Left lung (tissue), 10 donors: ENCODE results near the gene SHISA6. TPM values are rescaled to one million over a fixed set of nuclear protein-coding genes. Genes with fewer than 3 reads are reported as not detected.

Experiments used
- ATAC-seq: fragments of 200-7000 bp; cut with Tn5 transposase; one replicate; pipeline ENCODE4 v1.9.1; 2020; ENCODE audit warnings: moderate library complexity
- DNase-seq, 4 donors: peaks; one replicate each; pipeline ENCODE4 v3.0.0-alpha.2; 2013 to 2020
- H3K27ac ChIP-seq, 2 donors: fragments of 200-600 bp; sonication (generic) in 1 of 2; one replicate each; pipeline versions ENCODE4 v1.5.0 to v1.8.0; 2020 to 2021
- H3K27me3 ChIP-seq, 2 donors: fragments of 200-600 bp; sonication (generic) in 1 of 2; one replicate each; pipeline versions ENCODE4 v1.5.0 to v1.8.0; 2020 to 2021
- H3K36me3 ChIP-seq, 2 donors: fragments of 200-600 bp; sonication (generic) in 1 of 2; one replicate each; pipeline versions ENCODE4 v1.5.0 to v1.8.0; 2020 to 2021
- H3K4me1 ChIP-seq, 2 donors: fragments of 200-600 bp; one replicate each; pipeline ENCODE4 v1.8.0; 2021
- H3K4me3 ChIP-seq, 2 donors: fragments of 200-600 bp; sonication (generic) in 1 of 2; one replicate each; pipeline versions ENCODE4 v1.5.0 to v1.8.0; 2020 to 2021; ENCODE audit warnings: mild to moderate bottlenecking in 1 of 2
- H3K9me3 ChIP-seq, 2 donors: fragments of 200-600 bp; sonication (generic) in 1 of 2; one replicate each; pipeline versions ENCODE4 v1.5.0 to v1.8.0; 2020 to 2021
- CTCF ChIP-seq, 2 donors: fragments of 200-600 bp; sonication (generic) in 1 of 2; IDR thresholded peaks; one replicate each; pipeline versions ENCODE4 v1.5.0 to v1.8.0; 2021; ENCODE audit warnings: antibody characterized with exemption in 2 of 2
- intact Hi-C, 2 donors: fragments of 100-400 bp; cut with DNase I; formaldehyde crosslinking; loops; one replicate each; pipeline versions ENCODE4 v1.11.2 to v1.14.2; 2022
- polyA plus RNA-seq, 6 donors: library from polyadenylated mRNA; unstranded; fragments of 120-200 nt; gene quantifications; one replicate each; pipeline ENCODE4 v1.2.1, GENCODE V29; 2013; ENCODE audit not compliant: insufficient read length in 6 of 6
- total RNA-seq, 2 donors: library from RNA; stranded (reverse); fragmentation: NEBNext Ultra II Directional; extraction: Animal tissue kit (Norgen Biotek cat#: 25700); gene quantifications; one replicate each; pipeline ENCODE4 v1.2.1, GENCODE V29; 2021
- donor health status: DM: no; HTN: yes; CAD: no.
- donor health status: DM: no; HTN: no; CAD: no.

Gene SHISA6
- total and polyA plus RNA-seq, 8 donors, result 0.06 to 0.38 (median 0.19) TPM; not detected in 1

- Histone ChIP-seq H3K27ac (no peak overlapping the region), H3K4me1 (no peaks in the 10 kb centered on the region), H3K36me3 (no peaks in the 10 kb centered on the region), H3K9me3 (peaks cover 0 to 4% of the 10 kb centered on the region in 2 donors), H3K4me3 (no peak overlapping the region), H3K27me3 (no peaks in the 10 kb centered on the region)
- TF ChIP-seq CTCF (IDR thresholded peaks at IDR 0.05), result no peak
- DNase-seq (no peak), ATAC-seq (no peak)
- intact Hi-C loops, result no loop called here
Observed at GRCh38 chr17:11366272-11366850, 125.3 kb downstream of the SHISA6 start.

- no peaks in the 10 kb centered on the region for H3K27me3 ChIP-seq
- intact Hi-C loops, result no loop called here
- ATAC-seq, result no peak
- peaks cover 0 to 4% of the 10 kb centered on the region in 2 donors for H3K9me3 ChIP-seq
- H3K4me1 ChIP-seq, result no peaks in the 10 kb centered on the region
- no peak overlapping the region for H3K27ac ChIP-seq
- no peak for TF ChIP-seq CTCF (IDR thresholded peaks at IDR 0.05)
- peak in 2 of 4 donors; percentile 6 to 36 for DNase-seq
- no peaks in the 10 kb centered on the region for H3K36me3 ChIP-seq
- H3K4me3 ChIP-seq, result no peak overlapping the region
Observed at GRCh38 chr17:11369575-11369974, 128.6 kb downstream of the SHISA6 start.

DNA sequence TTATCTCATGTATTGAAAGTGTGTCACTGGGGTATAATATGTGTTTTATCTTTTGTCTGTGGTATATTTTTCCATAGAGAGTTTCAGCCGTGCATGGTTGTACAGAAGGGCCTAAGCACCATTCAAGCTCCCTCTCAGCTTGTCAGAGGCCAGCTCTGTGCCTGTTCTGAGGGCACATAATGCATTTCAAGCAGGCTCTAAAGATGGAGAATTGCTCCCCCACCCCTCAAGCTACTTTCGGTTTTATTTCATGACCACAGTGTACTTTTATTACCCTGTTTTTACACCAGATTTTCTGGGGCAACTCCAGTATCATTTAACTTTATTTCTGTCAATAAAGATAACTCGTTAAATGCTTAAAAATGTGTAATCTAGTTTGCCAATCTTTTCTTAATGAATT, 131.7 kb downstream of the SHISA6 start:
- no peak for TF ChIP-seq CTCF (IDR thresholded peaks at IDR 0.05)

DNA sequence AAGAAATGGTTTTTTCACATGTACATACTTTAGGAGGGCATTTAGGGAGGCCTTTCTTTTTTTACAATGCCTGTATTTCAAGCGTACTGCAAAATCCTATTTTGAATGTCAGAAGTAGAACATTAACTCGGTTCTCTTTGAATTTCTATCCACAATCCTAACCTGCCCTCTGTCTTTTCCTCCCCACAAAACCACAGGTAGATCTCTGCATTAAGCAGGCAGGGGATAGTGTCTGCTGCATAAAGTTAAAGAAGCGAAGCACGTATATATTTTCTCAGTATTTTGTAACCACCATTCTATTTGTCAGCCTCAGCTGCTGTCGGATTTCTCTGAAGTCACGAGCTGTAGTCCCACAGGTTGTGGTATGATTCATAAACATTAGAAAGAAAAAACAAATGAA, 137.5 kb downstream of the SHISA6 start:
- no peak for ATAC-seq
- DNase-seq, result no peak
- Histone ChIP-seq H3K9me3 (no peaks in the 10 kb centered on the region), H3K27ac (no peak overlapping the region), H3K4me1 (no peaks in the 10 kb centered on the region), H3K27me3 (no peaks in the 10 kb centered on the region), H3K36me3 (no peaks in the 10 kb centered on the region), H3K4me3 (no peak overlapping the region)
- intact Hi-C loops, result no loop called here
- TF ChIP-seq CTCF (IDR thresholded peaks at IDR 0.05), result no peak

More for the DNA sequence above, 131.7 kb downstream of the SHISA6 start:
- Histone ChIP-seq H3K4me1 (no peaks in the 10 kb centered on the region), H3K27me3 (no peaks in the 10 kb centered on the region), H3K4me3 (no peak overlapping the region), H3K36me3 (no peaks in the 10 kb centered on the region), H3K9me3 (no peaks in the 10 kb centered on the region), H3K27ac (no peak overlapping the region)
- no peak for ATAC-seq
- DNase-seq, result no peak
- intact Hi-C loops, result no loop called here

GRCh38 chr17:11380761-11381160, 139.7 kb downstream of the SHISA6 start:
- DNase-seq (no peak), ATAC-seq (no peak)
- H3K9me3 ChIP-seq, result no peaks in the 10 kb centered on the region
- H3K27me3 ChIP-seq, result no peaks in the 10 kb centered on the region
- H3K36me3 ChIP-seq, result no peaks in the 10 kb centered on the region
- H3K4me1 ChIP-seq, result no peaks in the 10 kb centered on the region
- no peak for TF ChIP-seq CTCF (IDR thresholded peaks at IDR 0.05)
- intact Hi-C loops, result no loop called here
- no peak overlapping the region for H3K4me3 ChIP-seq
- no peak overlapping the region for H3K27ac ChIP-seq
